ENCODE data around the gene INSL3. TPM values are rescaled to one million over a fixed set of nuclear protein-coding genes. Genes with fewer than 3 reads are reported as not detected.

The INSL3 gene
- total and polyA plus RNA-seq, 2 donors (not counting 3 experiments of a cell fraction or from before 2014, with no cell fraction given) = not detected

DNA sequence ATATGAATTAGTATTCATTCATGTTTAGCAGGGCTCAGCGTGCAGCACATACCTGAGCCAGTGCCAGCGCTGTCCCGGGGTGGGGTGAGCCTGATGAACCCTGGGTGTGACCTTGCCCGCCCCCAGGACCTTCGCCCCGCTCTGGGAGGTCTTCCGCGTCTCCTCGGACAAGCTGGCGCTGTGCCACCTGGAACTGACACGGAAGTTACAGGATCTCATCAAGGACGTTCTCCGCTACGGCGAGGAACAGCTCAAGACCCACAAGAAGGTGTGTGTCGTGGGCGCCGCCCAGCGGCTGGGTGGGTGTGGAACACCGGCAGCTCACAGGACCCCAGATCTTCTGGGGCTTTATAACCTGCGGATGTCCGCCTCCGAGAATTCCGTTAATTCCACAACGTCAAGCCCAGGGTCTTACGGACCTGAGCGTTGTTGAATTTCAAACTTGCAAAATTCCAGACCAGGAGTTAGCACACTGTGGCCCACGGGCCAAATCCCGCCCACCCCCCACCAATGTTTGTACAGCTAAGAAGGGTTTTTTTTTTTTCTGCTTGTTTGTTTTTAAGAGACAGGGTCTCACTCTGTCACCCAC, 54.7 kb downstream of the INSL3 start:
- no peaks in the 10 kb centered on the region for H3K79me2 ChIP-seq (ENCODE audit: control insufficient read depth, insufficient read depth, low read length)
- H3K27ac ChIP-seq (ENCODE audit: insufficient read depth, low read depth, low read length) = no peak overlapping the region
- peaks cover 3% of the 10 kb centered on the region for H3K4me1 ChIP-seq (ENCODE audit: control insufficient read depth, extremely low read depth, insufficient read depth, low read length)
- H3K9ac ChIP-seq (replicated peaks; ENCODE audit: extremely low read depth, insufficient read depth, low read length) = no peak overlapping the region
- TF ChIP-seq POLR2A (IDR thresholded peaks at IDR 0.05; ENCODE audit: low read depth, low read length) = no peak
- TF ChIP-seq, protein P1, sequence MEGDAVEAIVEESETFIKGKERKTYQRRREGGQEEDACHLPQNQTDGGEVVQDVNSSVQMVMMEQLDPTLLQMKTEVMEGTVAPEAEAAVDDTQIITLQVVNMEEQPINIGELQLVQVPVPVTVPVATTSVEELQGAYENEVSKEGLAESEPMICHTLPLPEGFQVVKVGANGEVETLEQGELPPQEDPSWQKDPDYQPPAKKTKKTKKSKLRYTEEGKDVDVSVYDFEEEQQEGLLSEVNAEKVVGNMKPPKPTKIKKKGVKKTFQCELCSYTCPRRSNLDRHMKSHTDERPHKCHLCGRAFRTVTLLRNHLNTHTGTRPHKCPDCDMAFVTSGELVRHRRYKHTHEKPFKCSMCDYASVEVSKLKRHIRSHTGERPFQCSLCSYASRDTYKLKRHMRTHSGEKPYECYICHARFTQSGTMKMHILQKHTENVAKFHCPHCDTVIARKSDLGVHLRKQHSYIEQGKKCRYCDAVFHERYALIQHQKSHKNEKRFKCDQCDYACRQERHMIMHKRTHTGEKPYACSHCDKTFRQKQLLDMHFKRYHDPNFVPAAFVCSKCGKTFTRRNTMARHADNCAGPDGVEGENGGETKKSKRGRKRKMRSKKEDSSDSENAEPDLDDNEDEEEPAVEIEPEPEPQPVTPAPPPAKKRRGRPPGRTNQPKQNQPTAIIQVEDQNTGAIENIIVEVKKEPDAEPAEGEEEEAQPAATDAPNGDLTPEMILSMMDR (IDR thresholded peaks at IDR 0.05; ENCODE audit: extremely low read depth in 1 of 2, insufficient read depth in 1 of 2, low read depth in 1 of 2, low read length in 2 of 2) = peak; percentile 96 to 97
- no peaks in the 10 kb centered on the region for H3K27me3 ChIP-seq (ENCODE audit: control insufficient read depth in 2 of 2, insufficient read depth in 2 of 2, low read length in 2 of 2)
- H4K20me1 ChIP-seq (replicated peaks; ENCODE audit: control insufficient read depth, extremely low read depth, insufficient read depth, low read length) = no peaks in the 10 kb centered on the region
- dilution Hi-C loops (cut with MboI; ENCODE audit: extremely low pct_ligation_motif_present, low sequenced_read_pairs) (no loop called here), intact Hi-C loops (cut with micrococcal nuclease) (loop anchor here (1.0 to 2.0 kb wide), 2 partner anchors 62 to 160 kb away; no protein-coding TSS in a partner anchor)
- no peaks in the 10 kb centered on the region for H3K36me3 ChIP-seq (ENCODE audit: control insufficient read depth in 2 of 2, extremely low read depth in 1 of 2, insufficient read depth in 2 of 2, low read length in 2 of 2)
- H3K4me3 ChIP-seq (replicated peaks in 1 of 3; ENCODE audit: insufficient read depth in 1 of 3, low read depth in 1 of 3, low read length in 3 of 3) = no peak overlapping the region
- H2AFZ ChIP-seq (ENCODE audit: low read depth, low read length) = peak overlapping the region; percentile 10
- H3K9me3 ChIP-seq (replicated peaks; ENCODE audit: control insufficient read depth, insufficient read depth, low read length) = no peaks in the 10 kb centered on the region
- BruUV-seq (replicated peaks) = no TSS peak
- H3K9me1 ChIP-seq (replicated peaks; ENCODE audit: control insufficient read depth, extremely low read depth, insufficient read depth, low read length) = no peaks in the 10 kb centered on the region
- POLR2A ChIA-PET = interaction anchor here (0.6 to 0.8 kb wide), 4 partner anchors 27 to 361 kb away, joined by 3 to 7 read pairs (median 4); partner anchors contain the start of gene BST2
- DNase-seq (ENCODE audit: low read depth, low spot score) = peak; percentile 73
- peak overlapping the region; percentile 13 for H3K4me2 ChIP-seq (ENCODE audit: insufficient read depth, low read length)
- FAIRE-seq = peak; percentile 85
- CTCF ChIA-PET = interaction anchor here (0.6 to 3.1 kb wide), 78 partner anchors 8 to 518 kb away, joined by 3 to 182 read pairs (median 5); partner anchors contain the start of genes B3GNT3, CCDC124, MAP1S and PGLS

Small RNAs within 50 kb of the gene (small RNA-seq; reads per million reads assigned to genes)
- gene SNORA68 (ENCODE audit: insufficient read depth, insufficient read length, low read depth, low replicate concordance) = not detected

Other genes with a start within 250 kb of the INSL3 start
- 0.09 and 0.30 TPM in 2 replicates for gene UNC13A, start 133.2 kb downstream of the INSL3 start, total RNA-seq
- 0.04 and 0.06 TPM in 2 replicates for gene UNC13A, start 133.2 kb downstream of the INSL3 start, polyA plus RNA-seq
- 143 and 166 TPM in 2 replicates for gene MAP1S, start 102.0 kb downstream of the INSL3 start, total RNA-seq
- 94.8 and 157 TPM in 2 replicates for gene MAP1S, start 102.0 kb downstream of the INSL3 start, polyA plus RNA-seq
- 1.4 and 1.6 TPM in 2 replicates for gene FCHO1, start 70.0 kb downstream of the INSL3 start, total RNA-seq
- 0.66 and 0.80 TPM in 2 replicates for gene FCHO1, start 70.0 kb downstream of the INSL3 start, polyA plus RNA-seq
- not detected in 2 replicates for gene B3GNT3, start 26.4 kb downstream of the INSL3 start, total RNA-seq
- 0.10 TPM in 1 of 2 replicates, not detected in the other for gene B3GNT3, start 26.4 kb downstream of the INSL3 start, polyA plus RNA-seq
- 3.1 and 3.4 TPM in 2 replicates for gene JAK3, start 26.5 kb upstream of the INSL3 start, total RNA-seq
- gene JAK3, start 26.5 kb upstream of the INSL3 start, polyA plus RNA-seq = 3.8 and 5.1 TPM in 2 replicates
- 1,947 and 1,970 TPM in 2 replicates for gene RPL18A, start 38.4 kb upstream of the INSL3 start, total RNA-seq
- gene RPL18A, start 38.4 kb upstream of the INSL3 start, polyA plus RNA-seq = 2,869 and 3,230 TPM in 2 replicates
- not detected in 2 replicates for gene SLC5A5, start 50.4 kb upstream of the INSL3 start, total RNA-seq
- not detected in 2 replicates for gene SLC5A5, start 50.4 kb upstream of the INSL3 start, polyA plus RNA-seq
- 115 and 123 TPM in 2 replicates for gene CCDC124, start 111.5 kb upstream of the INSL3 start, total RNA-seq
- 101 and 128 TPM in 2 replicates for gene CCDC124, start 111.5 kb upstream of the INSL3 start, polyA plus RNA-seq
- gene KCNN1, start 145.6 kb upstream of the INSL3 start, total RNA-seq = 0.32 and 0.80 TPM in 2 replicates
- 0.18 TPM in 2 replicates for gene KCNN1, start 145.6 kb upstream of the INSL3 start, polyA plus RNA-seq
- gene ARRDC2, start 186.7 kb upstream of the INSL3 start, total RNA-seq = 17.2 and 17.4 TPM in 2 replicates
- 10.2 and 12.4 TPM in 2 replicates for gene ARRDC2, start 186.7 kb upstream of the INSL3 start, polyA plus RNA-seq